ENCODE data around the gene SBF2.

Gene SBF2

GRCh38 chr11:9957072-9957471, 336.9 kb downstream of the SBF2 start:
- no peak for TF ChIP-seq CTCF (IDR thresholded peaks at IDR 0.05; ENCODE audit: low read depth, low read length)
- no peak for DNase-seq (ENCODE audit: low read depth, low spot score)
- H3K4me3 ChIP-seq (ENCODE audit: low read depth, low read length), result no peak overlapping the region
- in situ Hi-C loops (cut with HindIII; ENCODE audit: low sequenced_read_pairs), result no loop called here

- in situ Hi-C loops (cut with HindIII; ENCODE audit: low sequenced_read_pairs), result no loop called here
Measured at GRCh38 chr11:9956483-9956882, 337.5 kb downstream of the SBF2 start.

GRCh38 chr11:9955391-9955790, 338.6 kb downstream of the SBF2 start:
- TF ChIP-seq CTCF (IDR thresholded peaks at IDR 0.05; ENCODE audit: low read depth, low read length), result no peak
- DNase-seq (ENCODE audit: low read depth, low spot score), result no peak
- no peak overlapping the region for H3K4me3 ChIP-seq (ENCODE audit: low read depth, low read length)
- in situ Hi-C loops (cut with HindIII; ENCODE audit: low sequenced_read_pairs), result no loop called here

More at GRCh38 chr11:9956483-9956882, 337.5 kb downstream of the SBF2 start:
- DNase-seq (ENCODE audit: low read depth, low spot score), result no peak
- TF ChIP-seq CTCF (IDR thresholded peaks at IDR 0.05; ENCODE audit: low read depth, low read length), result no peak
- H3K4me3 ChIP-seq (ENCODE audit: low read depth, low read length), result no peak overlapping the region

GRCh38 chr11:9953994-9954626, 339.9 kb downstream of the SBF2 start:
- H3K4me3 ChIP-seq (ENCODE audit: low read depth, low read length), result no peak overlapping the region
- in situ Hi-C loops (cut with HindIII; ENCODE audit: low sequenced_read_pairs), result no loop called here
- DNase-seq (ENCODE audit: low read depth, low spot score), result no peak
- no peak for TF ChIP-seq CTCF (IDR thresholded peaks at IDR 0.05; ENCODE audit: low read depth, low read length)

GRCh38 chr11:9952511-9953196, 341.4 kb downstream of the SBF2 start:
- in situ Hi-C loops (cut with HindIII; ENCODE audit: low sequenced_read_pairs), result no loop called here
- no peak for DNase-seq (ENCODE audit: low read depth, low spot score)
- H3K4me3 ChIP-seq (ENCODE audit: low read depth, low read length), result no peak overlapping the region
- no peak for TF ChIP-seq CTCF (IDR thresholded peaks at IDR 0.05; ENCODE audit: low read depth, low read length)

- in situ Hi-C loops (cut with HindIII; ENCODE audit: low sequenced_read_pairs), result no loop called here
- TF ChIP-seq CTCF (IDR thresholded peaks at IDR 0.05; ENCODE audit: low read depth, low read length), result no peak
- H3K4me3 ChIP-seq (ENCODE audit: low read depth, low read length), result no peak overlapping the region
- DNase-seq (ENCODE audit: low read depth, low spot score), result no peak
Measured at GRCh38 chr11:9951807-9952206, 342.2 kb downstream of the SBF2 start.

Data from astrocyte of the spinal cord (primary cell).